Upper lobe of left lung (tissue), 4 donors: ENCODE data around the gene NUP107.

Experiments used
- CTCF ChIP-seq, 6 experiments: fragments of 450-650 bp in 4 of 6; fragments of 200-600 bp in 2 of 6; sonication (generic) in 2 of 6; IDR thresholded peaks; one replicate each; pipeline ENCODE4 v1.5.1; 2016 to 2019; ENCODE audit warnings: antibody characterized with exemption in 6 of 6
- EP300 ChIP-seq, 4 donors: sonication (generic); formaldehyde crosslinking; IDR thresholded peaks; one replicate each; pipeline ENCODE4 v1.5.1; 2017; ENCODE audit warnings: antibody characterized with exemption in 4 of 4, control low read depth in 2 of 4

GRCh38 chr12:68665016-68665569, 21.7 kb upstream of the NUP107 start:
- TF ChIP-seq CTCF (IDR thresholded peaks at IDR 0.05) (no peak), EP300 (IDR thresholded peaks at IDR 0.05) (no peak)
